ENCODE measurements around the gene FN3KRP.

DNA sequence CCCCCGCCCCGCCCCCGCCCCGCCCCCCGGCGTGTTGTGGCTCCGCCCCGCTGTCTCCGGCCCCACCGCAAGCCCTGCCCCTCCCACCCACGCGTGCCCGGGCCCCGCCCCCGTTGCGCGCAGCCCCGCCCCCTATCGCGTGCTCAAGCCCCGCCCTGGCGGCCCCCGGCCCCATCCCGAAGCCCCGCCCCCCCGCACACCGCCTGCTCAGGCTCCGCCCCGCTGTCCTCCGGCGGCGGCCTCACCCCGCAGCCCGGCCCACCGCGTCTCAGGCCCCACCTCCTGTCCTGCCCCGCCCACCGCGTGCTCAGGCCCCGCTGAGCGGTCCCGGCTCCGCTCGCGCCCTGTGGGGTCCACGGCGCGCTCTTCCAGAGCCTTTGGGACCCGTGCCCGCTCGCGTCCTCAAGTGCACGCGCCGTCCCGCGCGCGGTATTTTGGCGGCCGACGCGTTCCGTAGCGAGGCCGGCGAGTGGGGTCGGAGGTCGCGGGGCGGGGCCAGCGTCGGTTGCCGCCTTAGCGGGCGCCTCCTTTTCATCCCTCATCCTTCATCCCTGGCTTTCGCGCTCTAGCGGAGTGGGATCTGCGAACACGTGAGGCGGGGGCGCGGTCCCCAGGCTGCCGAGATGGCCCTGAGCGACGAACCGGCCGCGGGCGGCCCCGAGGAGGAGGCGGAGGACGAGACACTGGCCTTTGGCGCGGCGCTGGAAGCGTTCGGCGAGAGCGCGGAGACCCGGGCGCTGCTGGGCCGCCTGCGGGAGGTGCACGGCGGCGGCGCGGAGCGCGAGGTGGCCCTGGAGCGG, 35.3 kb downstream of the FN3KRP start, which contains the start of gene TBCD:
- TF ChIP-seq, protein P1, sequence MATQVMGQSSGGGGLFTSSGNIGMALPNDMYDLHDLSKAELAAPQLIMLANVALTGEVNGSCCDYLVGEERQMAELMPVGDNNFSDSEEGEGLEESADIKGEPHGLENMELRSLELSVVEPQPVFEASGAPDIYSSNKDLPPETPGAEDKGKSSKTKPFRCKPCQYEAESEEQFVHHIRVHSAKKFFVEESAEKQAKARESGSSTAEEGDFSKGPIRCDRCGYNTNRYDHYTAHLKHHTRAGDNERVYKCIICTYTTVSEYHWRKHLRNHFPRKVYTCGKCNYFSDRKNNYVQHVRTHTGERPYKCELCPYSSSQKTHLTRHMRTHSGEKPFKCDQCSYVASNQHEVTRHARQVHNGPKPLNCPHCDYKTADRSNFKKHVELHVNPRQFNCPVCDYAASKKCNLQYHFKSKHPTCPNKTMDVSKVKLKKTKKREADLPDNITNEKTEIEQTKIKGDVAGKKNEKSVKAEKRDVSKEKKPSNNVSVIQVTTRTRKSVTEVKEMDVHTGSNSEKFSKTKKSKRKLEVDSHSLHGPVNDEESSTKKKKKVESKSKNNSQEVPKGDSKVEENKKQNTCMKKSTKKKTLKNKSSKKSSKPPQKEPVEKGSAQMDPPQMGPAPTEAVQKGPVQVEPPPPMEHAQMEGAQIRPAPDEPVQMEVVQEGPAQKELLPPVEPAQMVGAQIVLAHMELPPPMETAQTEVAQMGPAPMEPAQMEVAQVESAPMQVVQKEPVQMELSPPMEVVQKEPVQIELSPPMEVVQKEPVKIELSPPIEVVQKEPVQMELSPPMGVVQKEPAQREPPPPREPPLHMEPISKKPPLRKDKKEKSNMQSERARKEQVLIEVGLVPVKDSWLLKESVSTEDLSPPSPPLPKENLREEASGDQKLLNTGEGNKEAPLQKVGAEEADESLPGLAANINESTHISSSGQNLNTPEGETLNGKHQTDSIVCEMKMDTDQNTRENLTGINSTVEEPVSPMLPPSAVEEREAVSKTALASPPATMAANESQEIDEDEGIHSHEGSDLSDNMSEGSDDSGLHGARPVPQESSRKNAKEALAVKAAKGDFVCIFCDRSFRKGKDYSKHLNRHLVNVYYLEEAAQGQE (tag by site-specific recombination; IDR thresholded peaks at IDR 0.05): peak; percentile 44; the same call in 1 of the 2 replicates
- peak; percentile 92 for TF ChIP-seq ZBTB17 (tag by site-specific recombination; IDR thresholded peaks at IDR 0.05)
- TF ChIP-seq, protein P2, sequence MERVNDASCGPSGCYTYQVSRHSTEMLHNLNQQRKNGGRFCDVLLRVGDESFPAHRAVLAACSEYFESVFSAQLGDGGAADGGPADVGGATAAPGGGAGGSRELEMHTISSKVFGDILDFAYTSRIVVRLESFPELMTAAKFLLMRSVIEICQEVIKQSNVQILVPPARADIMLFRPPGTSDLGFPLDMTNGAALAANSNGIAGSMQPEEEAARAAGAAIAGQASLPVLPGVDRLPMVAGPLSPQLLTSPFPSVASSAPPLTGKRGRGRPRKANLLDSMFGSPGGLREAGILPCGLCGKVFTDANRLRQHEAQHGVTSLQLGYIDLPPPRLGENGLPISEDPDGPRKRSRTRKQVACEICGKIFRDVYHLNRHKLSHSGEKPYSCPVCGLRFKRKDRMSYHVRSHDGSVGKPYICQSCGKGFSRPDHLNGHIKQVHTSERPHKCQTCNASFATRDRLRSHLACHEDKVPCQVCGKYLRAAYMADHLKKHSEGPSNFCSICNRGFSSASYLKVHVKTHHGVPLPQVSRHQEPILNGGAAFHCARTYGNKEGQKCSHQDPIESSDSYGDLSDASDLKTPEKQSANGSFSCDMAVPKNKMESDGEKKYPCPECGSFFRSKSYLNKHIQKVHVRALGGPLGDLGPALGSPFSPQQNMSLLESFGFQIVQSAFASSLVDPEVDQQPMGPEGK (tag by site-specific recombination; IDR thresholded peaks at IDR 0.05): peak; percentile 45; the same call in 1 of the 2 replicates
- TF ChIP-seq, protein P3, sequence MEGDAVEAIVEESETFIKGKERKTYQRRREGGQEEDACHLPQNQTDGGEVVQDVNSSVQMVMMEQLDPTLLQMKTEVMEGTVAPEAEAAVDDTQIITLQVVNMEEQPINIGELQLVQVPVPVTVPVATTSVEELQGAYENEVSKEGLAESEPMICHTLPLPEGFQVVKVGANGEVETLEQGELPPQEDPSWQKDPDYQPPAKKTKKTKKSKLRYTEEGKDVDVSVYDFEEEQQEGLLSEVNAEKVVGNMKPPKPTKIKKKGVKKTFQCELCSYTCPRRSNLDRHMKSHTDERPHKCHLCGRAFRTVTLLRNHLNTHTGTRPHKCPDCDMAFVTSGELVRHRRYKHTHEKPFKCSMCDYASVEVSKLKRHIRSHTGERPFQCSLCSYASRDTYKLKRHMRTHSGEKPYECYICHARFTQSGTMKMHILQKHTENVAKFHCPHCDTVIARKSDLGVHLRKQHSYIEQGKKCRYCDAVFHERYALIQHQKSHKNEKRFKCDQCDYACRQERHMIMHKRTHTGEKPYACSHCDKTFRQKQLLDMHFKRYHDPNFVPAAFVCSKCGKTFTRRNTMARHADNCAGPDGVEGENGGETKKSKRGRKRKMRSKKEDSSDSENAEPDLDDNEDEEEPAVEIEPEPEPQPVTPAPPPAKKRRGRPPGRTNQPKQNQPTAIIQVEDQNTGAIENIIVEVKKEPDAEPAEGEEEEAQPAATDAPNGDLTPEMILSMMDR (tag by site-specific recombination; IDR thresholded peaks at IDR 0.05): 0 out of 2 replicates have a peak, but pooled peaks have one; percentile 12
